NCI-H2081 (cell line): ENCODE data around the gene DLAT.
"Not testable (repeated sequence)": the region's sequence is repeated elsewhere in the genome, so short reads cannot be mapped to it uniquely, and the experiment has no call there.

Source experiments
- DNase-seq, 2 experiments: peaks; one replicate each; lab custom pipeline; 2025; lab: John Stamatoyannopoulos, UW

DLAT gene

DNA sequence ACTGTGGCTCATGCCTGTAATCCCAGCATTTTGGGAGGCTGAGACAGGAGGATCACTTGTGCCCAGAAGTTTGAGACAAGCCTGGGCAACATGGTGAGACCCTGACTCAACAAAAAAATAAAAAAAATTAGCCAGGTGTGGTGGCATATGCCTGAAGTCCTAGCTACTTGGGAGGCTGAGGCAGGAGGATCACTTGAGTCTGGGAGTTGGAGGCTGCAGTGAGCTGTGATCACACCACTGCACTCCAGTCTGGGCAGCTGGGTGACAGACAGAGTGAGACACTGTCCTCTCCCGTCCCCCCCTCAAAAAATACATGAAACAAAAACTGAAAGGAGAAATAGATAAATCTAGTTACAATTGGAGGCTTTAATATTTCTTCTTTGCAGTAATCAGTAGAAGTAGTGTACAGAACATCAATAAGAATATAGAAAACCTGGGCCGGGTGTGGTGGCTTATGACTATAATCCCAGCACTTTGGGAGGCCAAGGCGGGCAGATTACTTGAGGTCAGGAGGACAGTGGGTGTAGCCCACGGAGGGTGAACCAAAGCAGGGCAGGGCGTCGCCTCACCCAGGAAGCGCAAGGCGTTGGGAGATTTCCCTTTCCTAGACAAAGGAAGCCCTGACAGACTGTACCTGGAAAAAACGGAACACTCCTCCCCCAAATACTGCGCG is 19.6 kb upstream of the DLAT start:
- DNase-seq = no peak

DNA sequence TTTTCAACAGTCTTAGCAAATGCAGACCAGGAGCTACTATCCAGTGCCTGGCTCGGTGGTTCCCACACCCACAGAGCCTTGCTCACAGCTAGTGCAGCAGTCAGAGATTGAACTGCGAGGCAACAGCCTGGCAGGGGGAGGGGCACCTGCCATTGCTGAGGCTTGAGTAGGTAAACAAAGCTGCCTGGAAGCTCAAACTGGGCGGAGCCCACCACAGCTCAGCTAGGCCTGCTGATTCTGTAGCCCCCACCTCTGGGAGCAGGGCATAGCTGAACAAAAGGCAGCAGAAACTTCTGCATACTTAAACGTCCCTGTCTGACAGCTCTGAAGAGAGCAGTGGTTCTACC is 19.1 kb upstream of the DLAT start:
- DNase-seq = not testable (repeated sequence)

DNA sequence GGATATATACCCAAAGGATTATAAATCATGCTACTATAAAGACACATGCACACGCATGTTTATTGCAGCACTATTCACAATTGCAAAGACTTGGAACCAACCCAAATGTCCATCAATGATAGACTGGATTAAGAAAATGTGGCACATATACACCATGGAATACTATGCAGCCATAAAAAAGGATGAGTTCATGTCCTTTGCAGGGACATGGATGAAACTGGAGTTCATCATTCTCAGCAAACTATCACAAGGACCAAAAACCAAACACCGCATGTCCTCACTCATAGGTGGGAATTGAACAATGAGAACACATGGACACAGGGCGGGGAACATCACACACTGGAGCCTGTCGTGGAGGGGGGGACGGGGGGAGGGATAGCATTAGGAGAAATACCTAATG is 13.8 kb upstream of the DLAT start:
- not testable (repeated sequence) for DNase-seq

DNA sequence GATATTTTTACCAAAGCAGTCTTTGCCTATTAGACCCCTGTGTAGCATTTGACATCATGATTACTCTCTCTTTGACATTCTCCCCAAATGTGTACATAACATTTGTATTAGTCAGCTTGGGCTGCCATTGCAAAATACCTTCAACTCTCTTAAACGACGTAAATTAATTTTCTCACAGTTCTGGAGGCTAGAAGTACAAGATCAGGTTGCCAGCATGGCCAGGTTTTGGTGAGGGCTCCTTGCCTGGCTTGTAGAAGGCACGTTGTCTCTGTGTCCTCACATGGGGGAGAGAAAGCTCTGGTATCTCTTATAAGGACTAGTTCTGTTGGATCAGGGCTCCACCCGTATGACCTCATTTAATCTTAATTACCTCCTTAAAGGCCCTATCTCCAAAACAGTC is 12.3 kb upstream of the DLAT start:
- DNase-seq = no peak

DNA sequence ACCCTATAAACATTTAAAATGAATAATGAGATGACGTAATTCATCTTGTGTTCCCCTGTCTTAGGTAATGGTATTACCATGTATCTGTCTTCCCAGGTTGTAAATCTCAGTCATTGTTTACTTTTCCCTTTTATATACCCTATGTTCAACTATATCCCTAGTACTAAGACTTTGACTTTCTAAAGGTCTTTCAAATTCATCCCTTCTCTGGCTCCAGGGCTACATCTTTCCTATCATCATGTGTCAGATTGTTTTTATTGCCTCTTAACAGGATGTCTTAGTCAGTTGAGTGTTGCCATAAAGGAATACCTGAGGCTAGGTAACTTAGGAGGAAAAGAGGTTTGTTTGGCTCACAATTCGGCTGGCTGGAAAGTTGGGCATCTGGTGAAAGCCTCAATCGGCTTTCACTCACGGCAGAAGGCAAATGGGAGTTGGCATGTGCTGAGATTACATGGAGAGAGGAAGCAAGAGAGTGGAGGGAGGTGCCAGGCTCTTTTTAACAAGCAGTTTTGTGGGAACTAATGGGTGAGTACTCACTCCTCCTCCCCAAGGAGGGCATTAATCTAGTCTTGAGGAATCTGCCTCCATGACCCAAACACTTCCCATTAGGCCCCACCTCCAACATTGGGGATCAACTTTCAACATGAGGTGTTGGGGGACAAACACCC is 11.6 kb upstream of the DLAT start:
- DNase-seq = no peak

DNA sequence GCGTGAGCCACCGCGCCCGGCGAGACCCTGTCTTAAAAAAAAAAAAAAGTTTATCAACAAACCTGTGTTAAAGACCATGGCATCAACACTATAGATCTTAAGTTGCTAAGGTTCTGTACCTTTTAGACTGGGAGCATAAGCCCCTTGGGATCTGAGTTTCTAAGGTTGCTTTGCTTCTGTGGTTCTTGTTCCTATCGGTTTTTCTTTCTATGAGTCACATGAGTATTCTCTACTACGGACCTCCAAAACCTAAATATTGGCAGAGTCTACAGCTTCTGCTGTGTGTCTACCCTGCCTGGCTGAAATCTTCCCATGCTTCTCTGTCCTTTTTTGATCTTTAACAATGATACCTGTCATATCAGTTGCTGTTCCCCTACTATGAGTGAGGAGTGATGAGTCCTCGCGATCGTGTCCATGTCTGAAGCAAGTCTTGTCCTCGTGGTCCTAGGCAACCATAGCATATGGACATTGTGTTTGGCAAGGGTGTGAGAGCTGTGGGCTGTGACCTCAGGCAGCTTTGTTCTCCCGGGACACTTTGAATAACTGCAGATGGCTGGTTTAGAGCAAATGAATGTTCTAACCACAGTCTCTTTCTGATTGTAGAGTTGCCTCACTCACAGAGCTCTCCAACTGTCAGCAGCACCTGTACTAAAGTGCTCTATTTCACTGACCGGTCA is 9.0 kb upstream of the DLAT start:
- DNase-seq = no peak

DNA sequence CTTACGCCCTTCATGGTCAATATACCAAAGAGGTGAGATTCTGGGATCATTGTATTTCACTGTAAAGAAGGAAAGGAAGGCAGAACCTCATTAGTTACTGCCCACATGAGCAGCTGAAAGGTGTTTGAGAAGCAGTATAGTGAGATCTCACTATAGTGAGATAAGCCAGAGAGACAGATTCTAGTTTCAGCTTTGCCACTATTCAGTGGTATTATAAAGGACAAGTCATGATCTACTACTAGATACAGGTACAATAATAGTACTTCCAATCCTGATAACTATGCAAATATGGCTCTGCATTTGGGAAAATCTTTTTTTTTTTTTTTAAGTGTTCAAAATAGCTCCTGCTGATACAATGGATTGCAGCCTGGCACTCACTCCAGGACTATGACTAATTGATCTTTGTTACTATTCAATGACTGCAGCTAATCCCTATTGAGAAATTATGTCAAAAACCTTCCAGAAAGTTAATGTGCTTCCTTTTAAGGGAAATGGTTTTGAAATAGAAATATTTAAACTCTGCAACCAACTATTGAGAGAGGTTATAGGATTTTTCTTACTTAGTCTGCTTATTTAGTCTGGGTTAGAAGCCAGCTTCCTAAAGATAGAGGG is 8.3 kb upstream of the DLAT start:
- no peak for DNase-seq

DNA sequence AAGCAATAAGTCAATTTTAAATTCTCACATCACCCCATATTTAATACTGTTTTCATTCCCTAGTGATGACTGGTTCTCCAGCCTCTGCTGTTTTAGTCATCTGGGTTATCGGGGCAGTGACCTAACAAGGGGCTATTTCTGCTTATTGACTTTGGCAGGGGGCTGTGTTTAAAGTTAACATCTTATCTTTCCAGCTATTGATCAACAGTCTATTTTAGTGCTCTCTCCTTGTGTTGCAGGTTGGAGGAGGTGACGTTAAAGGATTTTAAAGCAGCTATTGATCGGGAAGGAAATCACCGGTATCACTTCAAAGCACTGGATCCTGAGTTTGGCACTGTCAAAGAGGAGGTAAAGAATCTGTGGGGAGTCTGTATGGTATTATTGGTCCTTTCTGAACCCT is 7.7 kb upstream of the DLAT start:
- DNase-seq = no peak

DNA sequence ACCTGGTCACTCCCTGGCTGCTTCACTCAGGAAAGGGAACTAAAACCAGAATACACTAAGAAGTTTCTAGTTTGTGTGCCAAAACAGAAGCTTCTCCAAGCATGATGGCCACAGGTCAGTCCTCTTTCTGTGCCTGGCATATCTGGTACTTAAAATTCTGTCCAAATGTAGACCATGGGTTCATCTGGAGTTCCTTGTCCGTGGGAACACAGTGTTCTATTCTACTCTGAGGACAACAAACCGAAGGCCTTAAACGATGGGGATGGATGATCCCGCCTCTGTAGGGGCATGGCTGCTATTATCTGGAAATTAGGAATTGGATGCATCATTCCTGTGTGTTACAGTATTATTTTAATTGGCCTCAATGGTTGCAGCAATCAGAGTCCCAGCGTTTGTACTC is 6.1 kb upstream of the DLAT start:
- DNase-seq = no peak

DNA sequence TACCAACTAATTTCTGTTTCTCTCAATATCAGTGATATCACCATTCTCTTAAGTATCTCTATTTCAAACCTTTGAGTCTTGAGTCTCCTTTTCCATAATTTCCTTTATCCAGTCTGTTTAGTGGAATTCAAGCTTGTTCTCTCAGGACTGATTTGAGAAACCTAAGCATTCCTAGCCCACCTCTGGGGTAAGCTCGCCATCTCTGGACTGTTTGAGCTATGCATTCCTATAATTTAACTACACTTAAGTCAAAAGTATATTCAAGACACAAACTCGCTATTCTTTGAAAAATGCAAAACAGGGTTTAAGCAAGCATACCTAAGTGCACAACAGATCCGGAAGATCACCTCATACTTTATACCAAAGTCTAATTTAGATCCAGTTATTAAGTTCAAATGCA is 2.1 kb upstream of the DLAT start:
- DNase-seq = no peak

DNA sequence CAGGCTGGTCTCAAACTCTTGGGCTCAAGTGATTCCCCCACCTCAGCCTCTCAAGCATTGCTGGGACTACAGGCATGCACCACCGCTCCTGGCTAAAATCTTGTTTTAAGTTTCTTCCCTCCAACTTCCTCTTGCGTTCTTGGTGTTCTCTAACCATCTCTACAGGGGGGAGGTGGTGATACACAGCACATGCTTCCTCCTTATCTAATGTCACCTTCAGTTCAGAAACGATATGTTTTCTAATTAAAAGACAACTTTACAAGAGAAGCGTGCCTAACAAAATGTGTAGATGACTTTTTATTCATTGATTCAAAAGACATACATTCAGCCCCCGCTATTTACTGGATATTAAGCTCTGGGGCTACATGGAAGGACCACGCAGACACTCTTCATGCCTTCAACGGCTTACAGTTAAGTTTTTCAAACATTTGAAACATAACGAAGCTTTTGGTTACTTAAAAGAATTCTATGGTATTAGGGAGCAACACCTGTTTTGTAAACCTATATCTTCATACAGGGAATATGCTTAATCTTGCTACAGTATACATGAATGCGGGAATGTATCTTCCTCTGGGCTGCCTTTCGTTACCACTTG is 933 bp upstream of the DLAT start:
- DNase-seq = no peak

DNA sequence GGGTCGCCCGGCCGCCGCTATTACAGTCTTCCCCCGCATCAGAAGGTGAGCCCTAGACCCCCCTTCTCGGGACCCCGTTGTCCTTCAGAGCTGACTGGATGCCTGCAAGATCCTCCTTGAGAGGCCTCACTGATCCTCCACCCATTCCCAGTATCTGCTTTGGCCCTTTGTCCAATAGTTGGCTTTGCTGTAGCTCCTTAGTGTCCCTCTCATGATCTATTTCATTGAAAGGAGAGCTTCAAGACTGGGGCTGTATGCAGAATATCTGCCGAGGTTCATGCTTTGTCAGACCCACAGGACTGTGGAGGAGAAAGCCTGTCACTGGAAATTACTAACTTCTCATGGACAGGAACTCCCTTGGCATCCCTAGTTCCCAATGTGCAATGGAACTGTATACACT is 499 bp downstream of the DLAT start:
- no peak for DNase-seq

DNA sequence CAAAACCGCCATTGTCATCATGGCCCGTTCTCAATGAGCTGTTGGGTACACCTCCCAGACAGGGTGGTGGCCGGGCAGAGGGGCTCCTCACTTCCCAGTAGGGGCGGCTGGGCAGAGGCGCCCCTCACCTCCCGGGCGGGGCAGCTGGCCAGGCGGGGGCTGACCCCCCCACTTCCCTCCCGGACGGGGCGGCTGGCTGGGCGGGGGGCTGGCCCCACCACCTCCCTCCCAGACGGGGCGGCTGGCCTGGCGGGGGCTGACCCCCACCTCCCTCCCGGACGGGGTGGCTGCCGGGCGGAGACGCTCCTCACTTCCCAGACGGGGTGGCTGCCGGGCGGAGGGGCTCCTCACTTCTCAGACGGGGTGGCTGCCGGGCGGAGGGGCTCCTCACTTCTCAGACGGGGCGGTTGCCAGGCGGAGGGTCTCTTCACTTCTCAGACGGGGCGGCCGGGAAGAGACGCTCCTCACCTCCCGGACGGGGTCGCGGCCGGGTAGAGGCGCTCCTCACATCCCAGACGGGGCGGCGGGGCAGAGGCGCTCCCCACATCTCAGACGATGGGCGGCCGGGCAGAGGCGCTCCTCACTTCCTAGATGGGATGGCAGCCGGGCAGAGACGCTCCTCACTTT is 1.7 kb downstream of the DLAT start:
- DNase-seq = not testable (repeated sequence)

DNA sequence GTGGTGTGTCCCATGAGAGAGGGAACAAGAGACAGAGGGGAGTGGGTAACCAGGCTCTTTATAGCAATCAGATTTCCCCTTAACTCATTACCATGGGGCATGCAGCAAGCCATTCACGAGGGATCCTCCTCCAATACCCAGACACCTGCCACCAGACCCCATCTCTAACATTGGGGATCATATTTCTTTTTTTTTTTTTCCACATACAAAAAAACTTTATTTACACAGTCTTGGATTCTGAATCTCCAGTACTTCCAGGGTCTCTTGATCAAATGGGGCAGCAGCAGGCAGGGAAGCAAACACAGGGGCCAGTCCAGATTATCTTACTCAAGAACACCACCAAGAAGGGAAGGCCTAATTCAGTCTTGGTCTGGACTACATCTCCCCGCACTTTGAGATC is 4.3 kb downstream of the DLAT start:
- no peak for DNase-seq

DNA sequence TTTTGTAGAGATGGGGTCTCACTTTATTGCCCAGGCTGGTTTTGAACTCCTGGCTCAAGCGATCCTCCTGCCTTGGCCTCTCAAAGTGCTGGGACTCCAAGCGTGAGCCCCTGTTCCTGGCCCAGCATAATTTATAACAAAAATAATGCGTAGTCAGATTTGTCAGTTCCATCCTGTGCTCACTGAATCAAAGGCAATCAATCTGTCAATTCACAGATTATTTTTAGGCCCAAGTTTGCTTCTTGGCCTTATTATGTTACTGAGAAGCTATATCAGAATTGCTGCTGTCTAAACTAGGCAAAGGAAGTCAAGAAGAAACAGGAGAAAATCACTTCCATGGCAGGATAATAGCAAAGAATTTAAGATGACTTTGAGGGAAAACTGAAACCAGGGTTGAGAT is 8.7 kb downstream of the DLAT start:
- DNase-seq = no peak

DNA sequence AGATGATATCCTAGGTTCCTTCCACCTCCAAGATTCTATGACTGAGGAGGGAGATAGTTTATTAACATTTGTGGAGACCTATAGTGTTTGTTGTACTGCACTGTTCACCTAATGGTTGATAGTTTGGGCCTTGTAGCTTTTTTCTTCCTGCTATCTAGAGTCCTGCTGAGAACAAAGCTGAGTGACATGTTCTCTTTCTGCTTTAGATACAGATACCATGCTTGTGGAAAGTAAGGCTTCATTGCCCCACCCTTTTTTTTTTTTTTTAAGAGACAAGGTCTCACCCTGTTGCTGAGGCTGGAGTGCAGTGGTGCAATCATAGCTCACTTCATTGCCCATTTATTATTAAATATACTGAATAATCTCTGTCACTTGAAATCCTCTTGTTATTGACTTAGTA is 12.3 kb downstream of the DLAT start:
- no peak for DNase-seq

DNA sequence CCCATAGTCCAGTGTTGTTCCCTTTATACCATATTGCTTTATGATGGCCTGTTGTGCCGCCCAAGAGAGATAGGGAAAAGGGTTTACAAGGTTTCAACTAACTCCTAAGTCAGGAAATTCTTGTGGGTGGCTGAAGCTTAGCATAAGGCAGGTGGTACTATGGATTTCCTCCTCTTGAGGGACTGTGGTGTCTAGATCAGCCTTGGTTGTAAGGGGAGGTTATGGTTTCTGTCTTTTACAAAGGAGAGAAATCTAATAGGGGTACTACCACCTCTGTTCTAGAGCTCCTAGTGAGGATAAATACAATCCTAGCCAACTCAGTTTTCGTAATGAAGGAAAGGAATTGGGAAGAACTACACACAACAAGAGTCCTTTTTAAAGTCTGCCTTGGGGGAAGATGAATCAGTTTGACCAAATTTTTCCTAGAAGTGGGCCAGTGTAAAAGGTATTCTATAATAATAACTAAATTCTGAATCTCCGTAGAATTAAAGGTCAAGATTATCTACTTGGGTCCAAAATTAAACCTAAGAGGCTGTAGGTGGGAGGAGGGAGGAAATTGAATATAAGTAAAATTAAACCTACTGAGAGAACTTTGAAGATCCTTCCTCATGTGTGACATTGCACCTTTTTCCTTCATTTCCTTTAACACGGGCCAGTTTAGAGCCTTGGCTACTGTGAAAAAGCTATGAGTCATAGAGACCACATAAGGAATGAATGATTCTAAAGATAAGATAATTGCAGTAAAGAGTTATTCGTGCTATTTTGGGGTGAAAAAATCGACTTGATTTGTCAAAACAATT is 17.2 kb downstream of the DLAT start:
- no peak for DNase-seq

DNA sequence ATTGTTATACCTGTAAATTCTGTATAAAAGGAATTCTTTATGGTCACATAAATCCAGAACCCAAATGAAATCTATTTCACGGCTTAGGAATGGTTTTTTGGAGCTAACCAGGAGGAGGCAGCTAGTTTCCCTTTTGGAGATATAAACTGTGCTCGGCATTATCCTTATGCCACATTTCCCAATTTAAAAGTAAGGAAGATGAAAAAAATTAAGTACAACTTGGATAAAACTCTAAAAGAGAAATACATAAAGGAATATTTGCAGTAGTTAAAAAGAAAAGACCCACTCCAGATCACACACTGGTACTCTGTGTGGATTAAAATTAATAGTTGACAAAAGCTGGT is 17.7 kb downstream of the DLAT start:
- DNase-seq = no peak

DNA sequence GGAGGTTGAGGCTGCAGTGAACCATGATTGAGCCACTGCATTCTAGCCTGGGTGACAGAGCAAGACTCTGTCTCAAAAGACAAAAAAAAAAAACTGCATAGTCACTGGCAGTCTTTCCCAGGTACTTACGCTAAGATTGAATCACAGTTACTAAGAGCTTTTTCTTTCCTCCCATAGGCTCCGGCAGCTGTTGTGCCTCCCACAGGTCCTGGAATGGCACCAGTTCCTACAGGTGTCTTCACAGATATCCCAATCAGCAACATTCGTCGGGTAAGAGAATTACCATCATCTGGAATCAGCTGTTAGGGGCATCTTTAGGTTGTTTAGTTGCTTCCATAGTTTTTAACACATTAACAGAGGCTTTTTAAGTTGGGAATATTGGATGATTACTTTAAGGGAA is 19.8 kb downstream of the DLAT start:
- no peak for DNase-seq

DNA sequence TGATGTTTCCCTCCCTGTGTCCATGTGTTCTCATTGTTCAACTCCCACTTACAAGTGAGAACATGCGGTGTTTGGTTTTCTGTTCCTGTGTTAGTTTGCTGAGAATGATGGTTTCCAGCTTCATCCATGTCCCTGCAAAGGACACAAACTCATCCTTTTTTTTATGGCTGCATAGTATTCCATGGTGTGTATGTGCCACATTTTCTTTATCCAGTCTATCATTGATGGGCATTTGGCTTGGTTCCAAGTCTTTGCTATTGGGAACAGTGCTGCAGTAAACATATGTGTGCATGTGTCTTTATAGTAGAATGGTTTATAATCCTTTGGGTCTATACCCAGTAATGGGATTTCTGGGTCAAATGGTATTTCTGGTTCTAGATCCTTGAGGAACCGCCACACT is 21.4 kb downstream of the DLAT start:
- DNase-seq = not testable (repeated sequence)

DNA sequence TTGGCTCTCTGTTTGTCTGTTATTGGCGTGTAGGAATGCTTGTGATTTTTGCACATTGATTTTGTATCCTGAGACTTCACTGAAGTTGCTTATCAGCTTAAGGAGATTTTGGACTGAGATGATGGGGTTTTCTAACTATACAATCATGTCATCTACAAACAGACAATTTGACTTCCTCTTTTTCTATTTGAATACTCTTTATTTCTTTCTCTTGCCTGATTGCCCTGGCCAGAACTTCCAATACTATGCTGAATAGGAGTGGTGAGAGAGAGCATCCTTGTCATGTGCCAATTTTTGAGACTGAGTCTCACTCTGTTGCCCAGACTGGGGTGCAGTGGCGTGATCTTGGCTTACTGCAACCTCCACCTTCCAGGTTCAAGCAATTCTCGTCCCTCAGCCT is 23.0 kb downstream of the DLAT start:
- not testable (repeated sequence) for DNase-seq

DNA sequence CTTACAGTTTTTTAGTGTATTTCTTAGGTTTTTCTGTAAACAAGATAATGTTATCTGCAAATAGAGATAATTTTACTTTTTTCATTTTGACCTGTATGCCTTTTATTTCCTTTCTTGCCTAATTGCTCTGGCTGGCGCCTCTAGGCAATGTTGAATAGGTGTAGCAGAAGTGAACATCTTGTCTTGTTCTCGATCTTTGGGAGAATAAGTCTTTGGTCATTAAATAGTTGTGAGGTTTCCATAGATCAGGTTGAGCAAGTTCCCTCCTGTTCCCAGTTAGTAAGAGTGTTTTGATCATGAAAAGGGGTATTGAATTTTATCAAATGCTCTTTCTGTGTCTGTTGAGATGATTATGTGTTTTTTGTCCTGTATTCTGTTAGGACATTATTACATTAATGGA is 24.6 kb downstream of the DLAT start:
- DNase-seq = no peak
